ENCODE results near the gene KARS1. TPM values are rescaled to one million over a fixed set of nuclear protein-coding genes. Genes with fewer than 3 reads are reported as not detected.

KARS1 gene
- total RNA-seq, 2 experiments from 2014 or later = 371 to 385 TPM

Other genes starting within 250 kb of the KARS1 start
- 10 to 100 TPM; 37.2 to 44.1 TPM for gene CFDP1, start 214.2 kb downstream of the KARS1 start, total RNA-seq
- 10 to 100 TPM; 18.8 to 19.0 TPM for gene TMEM170A, start 183.0 kb downstream of the KARS1 start, total RNA-seq
- not detected for gene CHST6, start 152.2 kb downstream of the KARS1 start, total RNA-seq
- gene CHST5, start 111.6 kb downstream of the KARS1 start, total RNA-seq = under 1 TPM in 1 of 2 experiments, not detected in 1; 0.10 TPM
- 1 to 10 TPM; 4.5 to 5.4 TPM for gene TMEM231, start 91.4 kb downstream of the KARS1 start, total RNA-seq
- 10 to 100 TPM; 63.3 to 66.8 TPM for gene GABARAPL2, start 81.3 kb downstream of the KARS1 start, total RNA-seq
- gene ADAT1, start 24.4 kb downstream of the KARS1 start, total RNA-seq = 10 to 100 TPM; 45.3 to 47.5 TPM
- gene TERF2IP, start 108 bp upstream of the KARS1 start, total RNA-seq = 10 to 100 TPM; 78.6 to 79.0 TPM
- gene CPHXL2, start 29.3 kb upstream of the KARS1 start, total RNA-seq = not detected
- gene DUXB, start 53.8 kb upstream of the KARS1 start, total RNA-seq = not detected
- gene CPHXL, start 78.8 kb upstream of the KARS1 start, total RNA-seq = not detected

Data from activated naive CD4-positive, alpha-beta T cell treated with anti-CD3 and anti-CD28 coated beads for 36 hours (primary cell).